ENCODE results near the gene FOSL1. TPM values are rescaled to one million over a fixed set of nuclear protein-coding genes. Genes with fewer than 3 reads are reported as not detected.

The FOSL1 gene
- total and polyA plus RNA-seq, 2 of the 13 experiments (the other 11 are each of a cell fraction or from before 2014, with no cell fraction given) = 4.0 to 4.1 TPM

- no peak for TF ChIP-seq ZBED4 (CRISPR knock-in tag; IDR thresholded peaks at IDR 0.05; ENCODE audit: borderline replicate concordance)
- TF ChIP-seq MXD1 (CRISPR knock-in tag; IDR thresholded peaks at IDR 0.05) = no peak
- no peak for TF ChIP-seq ZNF577 (CRISPR knock-in tag; IDR thresholded peaks at IDR 0.05; ENCODE audit: borderline replicate concordance, low read depth)
- no peak for TF ChIP-seq NPAS2 (CRISPR knock-in tag; IDR thresholded peaks at IDR 0.05; ENCODE audit: borderline replicate concordance)
- TF ChIP-seq DMTF1 (CRISPR knock-in tag; IDR thresholded peaks at IDR 0.05) = no peak
- TF ChIP-seq RNF2 (conservative IDR thresholded peaks at IDR 0.05; ENCODE audit: low read depth) = no peak
- TF ChIP-seq ZNF878 (CRISPR knock-in tag; IDR thresholded peaks at IDR 0.05) = peak; percentile 19; the same call in 1 of the 2 replicates
- TF ChIP-seq ZNF512B (CRISPR knock-in tag; IDR thresholded peaks at IDR 0.05; ENCODE audit: borderline replicate concordance) = no peak
- no peak for TF ChIP-seq ZNF737 (CRISPR knock-in tag; IDR thresholded peaks at IDR 0.05; ENCODE audit: borderline replicate concordance)
- no peak for TF ChIP-seq SMC3 (IDR thresholded peaks at IDR 0.05; ENCODE audit: low read length)
- no peak for TF ChIP-seq SKI (IDR thresholded peaks at IDR 0.05; ENCODE audit: partially characterized antibody)
- no peak for TF ChIP-seq ZBTB3 (CRISPR knock-in tag; IDR thresholded peaks at IDR 0.05; ENCODE audit: borderline replicate concordance, low read depth)
- 0 out of 2 replicates have a peak, but pooled peaks have one; percentile 20 for TF ChIP-seq NR0B2 (CRISPR knock-in tag; IDR thresholded peaks at IDR 0.05)
- no peak for TF ChIP-seq ATF3 (CRISPR knock-in tag; IDR thresholded peaks at IDR 0.05)
- no peak for TF ChIP-seq ZNF83 (CRISPR knock-in tag; IDR thresholded peaks at IDR 0.05; ENCODE audit: borderline replicate concordance)
- no peak for TF ChIP-seq ZNF17 (CRISPR knock-in tag; IDR thresholded peaks at IDR 0.05)
- TF ChIP-seq FOXK2 (IDR thresholded peaks at IDR 0.05) = 0 out of 2 replicates have a peak, but pooled peaks have one; percentile 5
- no peak; the same call in 1 of the 2 replicates for TF ChIP-seq ZNF747 (CRISPR knock-in tag; IDR thresholded peaks at IDR 0.05; ENCODE audit: borderline replicate concordance)
These were observed 40.9 kb downstream of the FOSL1 start (continued) for GRCh38 chr11:65859095-65859811.
